GM21529 (cell line): ENCODE results near the gene BCORL1.

Source experiments
- ATAC-seq: cut with Tn5 transposase; IDR thresholded peaks from one replicate; pipeline ENCODE4 v1.9.1; 2021; ENCODE audit not compliant: unreplicated experiment

Gene BCORL1

GRCh38 chrX:129982300-129983251, at the start of gene BCORL1:
Gene BCORL1 (plus strand): TSS chrX:129982635. CDS start chrX:130005232, 22,597 bp downstream.
- ATAC-seq = peak; percentile 89

GRCh38 chrX:129932821-129933321, 49.6 kb upstream of the BCORL1 start:
- no peak for ATAC-seq

- no peak for ATAC-seq
Measured at GRCh38 chrX:129933700-129934099, 48.7 kb upstream of the BCORL1 start.

GRCh38 chrX:129934461-129934860, 48.0 kb upstream of the BCORL1 start:
- ATAC-seq = no peak

GRCh38 chrX:129934952-129935351, 47.5 kb upstream of the BCORL1 start:
- ATAC-seq = no peak

- ATAC-seq = no peak
Measured at GRCh38 chrX:129938081-129938480, 44.4 kb upstream of the BCORL1 start.

- ATAC-seq = no peak
Measured at GRCh38 chrX:129939986-129940385, 42.4 kb upstream of the BCORL1 start.

GRCh38 chrX:129940721-129941120, 41.7 kb upstream of the BCORL1 start:
- no peak for ATAC-seq

- ATAC-seq = no peak
Measured at GRCh38 chrX:129945131-129945530, 37.3 kb upstream of the BCORL1 start.

- no peak for ATAC-seq
Measured at GRCh38 chrX:129953334-129953648, 29.1 kb upstream of the BCORL1 start.

GRCh38 chrX:129953881-129954280, 28.6 kb upstream of the BCORL1 start:
- no peak for ATAC-seq

GRCh38 chrX:129954804-129955203, 27.6 kb upstream of the BCORL1 start:
- no peak for ATAC-seq

GRCh38 chrX:129955682-129956081, 26.8 kb upstream of the BCORL1 start:
- ATAC-seq = no peak

- ATAC-seq = no peak
Measured at GRCh38 chrX:129956145-129956544, 26.3 kb upstream of the BCORL1 start.

- no peak for ATAC-seq
Measured at GRCh38 chrX:129956765-129957164, 25.7 kb upstream of the BCORL1 start.

GRCh38 chrX:129957241-129958082, 25.0 kb upstream of the BCORL1 start:
- peak; percentile 73 for ATAC-seq

GRCh38 chrX:129958083-129958465, 24.4 kb upstream of the BCORL1 start:
- no peak for ATAC-seq

GRCh38 chrX:129958814-129959492, 23.5 kb upstream of the BCORL1 start:
- no peak for ATAC-seq

GRCh38 chrX:129959493-129959832, 23.0 kb upstream of the BCORL1 start:
- ATAC-seq = no peak

GRCh38 chrX:129961180-129962083, 21.0 kb upstream of the BCORL1 start:
- peak; percentile 87 for ATAC-seq
